GM04503 (cell line): ENCODE data around the gene PPP1R1C.

ENCODE experiments used
- DNase-seq: peaks from one replicate; pipeline ENCODE4 v3.0.0-alpha.2; 2012; ENCODE audit warnings: low read depth

Gene PPP1R1C

GRCh38 chr2:181972431-181973170, 13.1 kb upstream of the PPP1R1C start:
- DNase-seq: no peak

- DNase-seq: no peak
These were observed 12.4 kb upstream of the PPP1R1C start for GRCh38 chr2:181973171-181973783.

- DNase-seq: peak; percentile 26
These were observed 7.8 kb upstream of the PPP1R1C start for GRCh38 chr2:181977661-181978350.

GRCh38 chr2:181978351-181979150, 7.1 kb upstream of the PPP1R1C start:
- DNase-seq: no peak

GRCh38 chr2:181984060-181984459, 1.6 kb upstream of the PPP1R1C start:
- DNase-seq: no peak

GRCh38 chr2:181984814-181985631, 630 bp upstream of the PPP1R1C start:
- no peak for DNase-seq

- no peak for DNase-seq
These were observed 2.7 kb downstream of the PPP1R1C start for GRCh38 chr2:181988154-181988924.

GRCh38 chr2:181989099-181989498, 3.4 kb downstream of the PPP1R1C start:
- no peak for DNase-seq

- DNase-seq: no peak
These were observed 5.7 kb downstream of the PPP1R1C start for GRCh38 chr2:181991171-181991885.

- DNase-seq: no peak
These were observed 7.1 kb downstream of the PPP1R1C start for GRCh38 chr2:181992776-181993175.

- no peak for DNase-seq
These were observed 9.6 kb downstream of the PPP1R1C start for GRCh38 chr2:181995289-181995688.

GRCh38 chr2:181998041-181998835, 12.6 kb downstream of the PPP1R1C start:
- no peak for DNase-seq

GRCh38 chr2:181998891-181999654, 13.4 kb downstream of the PPP1R1C start:
- no peak for DNase-seq

GRCh38 chr2:181999911-182000310, 14.3 kb downstream of the PPP1R1C start:
- no peak for DNase-seq

- no peak for DNase-seq
These were observed 19.4 kb downstream of the PPP1R1C start for GRCh38 chr2:182004945-182005520.

- DNase-seq: no peak
These were observed 21.1 kb downstream of the PPP1R1C start for GRCh38 chr2:182006595-182007341.

GRCh38 chr2:182014284-182014683, 28.6 kb downstream of the PPP1R1C start:
- no peak for DNase-seq
